SJCRH30 (cell line): ENCODE results near the gene LCE3B. TPM values are rescaled to one million over a fixed set of nuclear protein-coding genes. Genes with fewer than 3 reads are reported as not detected.

Experiments used
- DNase-seq, 2 experiments: peaks; one replicate each; pipeline ENCODE4 v3.0.0-alpha.2; 2015 to 2020
- H3K27ac ChIP-seq: fragments of 250-450 bp; sonication (Bioruptor Pico); 2 replicates; pipeline ENCODE4 v1.5.1; 2020; ENCODE audit warnings: mild to moderate bottlenecking, moderate library complexity
- H3K27me3 ChIP-seq: fragments of 250-450 bp; sonication (Bioruptor Pico); 2 replicates; pipeline ENCODE4 v1.5.1; 2020; ENCODE audit warnings: mild to moderate bottlenecking, moderate library complexity
- H3K36me3 ChIP-seq: fragments of 250-450 bp; sonication (Bioruptor Pico); 2 replicates; pipeline ENCODE4 v1.5.1; 2020; ENCODE audit warnings: mild to moderate bottlenecking, moderate library complexity
- H3K4me1 ChIP-seq: fragments of 250-450 bp; sonication (Bioruptor Pico); 2 replicates; pipeline ENCODE4 v1.5.1; 2020; ENCODE audit warnings: mild to moderate bottlenecking, moderate library complexity
- H3K4me3 ChIP-seq: fragments of 250-450 bp; sonication (Bioruptor Pico); 2 replicates; pipeline ENCODE4 v1.5.1; 2020; ENCODE audit warnings: mild to moderate bottlenecking, moderate library complexity
- H3K9me3 ChIP-seq: fragments of 250-450 bp; sonication (Bioruptor Pico); replicated peaks from 2 replicates; pipeline ENCODE4 v1.5.1; 2020; ENCODE audit warnings: mild to moderate bottlenecking, moderate library complexity
- total RNA-seq: library from RNA; depleted of rRNA; stranded (reverse); fragments of >200 nt; shearing (Covaris generic); gene quantifications from 2 replicates; pipeline ENCODE4 v1.2.3, GENCODE V29; 2014; rRNA removed

Gene LCE3B
- total RNA-seq, 1 experiment from 2014 or later, result not detected

- no peaks in the 10 kb centered on the region for H3K27me3 ChIP-seq
- H3K4me1 ChIP-seq, result no peaks in the 10 kb centered on the region
- DNase-seq, result no peak
- no peaks in the 10 kb centered on the region for H3K36me3 ChIP-seq
- H3K4me3 ChIP-seq, result no peak overlapping the region
- H3K9me3 ChIP-seq, result no peaks in the 10 kb centered on the region
- H3K27ac ChIP-seq, result no peak overlapping the region
These were observed 17.0 kb downstream of the LCE3B start for GRCh38 chr1:152630596-152630995.

- Histone ChIP-seq H3K4me1 (no peaks in the 10 kb centered on the region), H3K36me3 (no peaks in the 10 kb centered on the region), H3K9me3 (no peaks in the 10 kb centered on the region), H3K27ac (no peak overlapping the region), H3K27me3 (no peaks in the 10 kb centered on the region), H3K4me3 (no peak overlapping the region)
- DNase-seq, result peak in 1 of 2 experiments; percentile 10
These were observed 26.7 kb downstream of the LCE3B start for GRCh38 chr1:152640351-152640750.

- Histone ChIP-seq H3K27ac (no peak overlapping the region), H3K4me3 (no peak overlapping the region), H3K36me3 (no peaks in the 10 kb centered on the region), H3K9me3 (no peaks in the 10 kb centered on the region), H3K4me1 (no peaks in the 10 kb centered on the region), H3K27me3 (no peaks in the 10 kb centered on the region)
- no peak for DNase-seq
These were observed 30.3 kb downstream of the LCE3B start for GRCh38 chr1:152643945-152644344.

- no peak for DNase-seq
- H3K27me3 ChIP-seq, result no peaks in the 10 kb centered on the region
- no peaks in the 10 kb centered on the region for H3K4me1 ChIP-seq
- H3K9me3 ChIP-seq, result no peaks in the 10 kb centered on the region
- H3K27ac ChIP-seq, result no peak overlapping the region
- H3K4me3 ChIP-seq, result no peak overlapping the region
- no peaks in the 10 kb centered on the region for H3K36me3 ChIP-seq
These were observed 31.5 kb downstream of the LCE3B start for GRCh38 chr1:152645146-152645545.

GRCh38 chr1:152646656-152647055, 33.0 kb downstream of the LCE3B start:
- 0 out of 2 replicates have a peak, but pooled peaks cover 3% of the 10 kb centered on the region for H3K27me3 ChIP-seq
- no peaks in the 10 kb centered on the region for H3K9me3 ChIP-seq
- H3K4me3 ChIP-seq, result no peak overlapping the region
- H3K27ac ChIP-seq, result no peak overlapping the region
- H3K36me3 ChIP-seq, result no peaks in the 10 kb centered on the region
- no peaks in the 10 kb centered on the region for H3K4me1 ChIP-seq
- no peak for DNase-seq

GRCh38 chr1:152654110-152654509, 40.5 kb downstream of the LCE3B start:
- H3K4me3 ChIP-seq, result no peak overlapping the region
- no peak overlapping the region for H3K27ac ChIP-seq
- peak; percentile 49 to 76 for DNase-seq
- 0 out of 2 replicates have a peak, but pooled peaks cover 3% of the 10 kb centered on the region for H3K27me3 ChIP-seq
- H3K4me1 ChIP-seq, result no peaks in the 10 kb centered on the region
- no peaks in the 10 kb centered on the region for H3K9me3 ChIP-seq
- H3K36me3 ChIP-seq, result no peaks in the 10 kb centered on the region

GRCh38 chr1:152656459-152656858, 42.8 kb downstream of the LCE3B start:
- H3K27ac ChIP-seq, result no peak overlapping the region
- no peaks in the 10 kb centered on the region for H3K36me3 ChIP-seq
- H3K9me3 ChIP-seq, result no peaks in the 10 kb centered on the region
- no peak for DNase-seq
- H3K4me3 ChIP-seq, result no peak overlapping the region
- no peaks in the 10 kb centered on the region for H3K4me1 ChIP-seq
- H3K27me3 ChIP-seq, result no peaks in the 10 kb centered on the region

- H3K4me3 ChIP-seq, result no peak overlapping the region
- no peaks in the 10 kb centered on the region for H3K9me3 ChIP-seq
- DNase-seq, result no peak
- no peaks in the 10 kb centered on the region for H3K36me3 ChIP-seq
- H3K4me1 ChIP-seq, result no peaks in the 10 kb centered on the region
- no peaks in the 10 kb centered on the region for H3K27me3 ChIP-seq
- H3K27ac ChIP-seq, result no peak overlapping the region
These were observed 44.1 kb downstream of the LCE3B start for GRCh38 chr1:152657677-152658076.

- no peak overlapping the region for H3K4me3 ChIP-seq
- H3K27ac ChIP-seq, result no peak overlapping the region
- H3K27me3 ChIP-seq, result no peaks in the 10 kb centered on the region
- H3K36me3 ChIP-seq, result no peaks in the 10 kb centered on the region
- no peak for DNase-seq
- H3K9me3 ChIP-seq, result no peaks in the 10 kb centered on the region
- no peaks in the 10 kb centered on the region for H3K4me1 ChIP-seq
These were observed 45.0 kb downstream of the LCE3B start for GRCh38 chr1:152658649-152659048.

- no peaks in the 10 kb centered on the region for H3K36me3 ChIP-seq
- no peak for DNase-seq
- H3K27me3 ChIP-seq, result no peaks in the 10 kb centered on the region
- no peaks in the 10 kb centered on the region for H3K9me3 ChIP-seq
- no peak within 1 kb of the TSS for H3K4me3 ChIP-seq
- no peak within 1 kb of the TSS for H3K27ac ChIP-seq
- no peaks in the 10 kb centered on the region for H3K4me1 ChIP-seq
These were observed 49.5 kb downstream of the LCE3B start, which contains the start of gene LCE2D for GRCh38 chr1:152663098-152663497. TSS of gene LCE2D (plus strand) at chr1:152663380. CDS start at chr1:152664106, 726 bp downstream.

Other genes starting within 250 kb of the LCE3B start
- not detected in 2 replicates for gene CRNN, start 199.5 kb upstream of the LCE3B start, total RNA-seq
- gene LCE5A, start 103.0 kb upstream of the LCE3B start, total RNA-seq, result not detected in 2 replicates
- gene CRCT1, start 99.3 kb upstream of the LCE3B start, total RNA-seq, result not detected in 2 replicates
- not detected in 2 replicates for gene LCE3E, start 47.0 kb upstream of the LCE3B start, total RNA-seq
- not detected in 2 replicates for gene LCE3D, start 33.3 kb upstream of the LCE3B start, total RNA-seq
- gene LCE3C, start 13.6 kb upstream of the LCE3B start, total RNA-seq, result not detected in 2 replicates
- not detected in 2 replicates for gene LCE3A, start 9.3 kb downstream of the LCE3B start, total RNA-seq
- not detected in 2 replicates for gene LCE2D, start 49.6 kb downstream of the LCE3B start, total RNA-seq
- gene LCE2C, start 61.5 kb downstream of the LCE3B start, total RNA-seq, result not detected in 2 replicates
- gene LCE2B, start 72.3 kb downstream of the LCE3B start, total RNA-seq, result not detected in 2 replicates
- not detected in 2 replicates for gene LCE2A, start 84.5 kb downstream of the LCE3B start, total RNA-seq
- gene LCE4A, start 94.3 kb downstream of the LCE3B start, total RNA-seq, result not detected in 2 replicates
- not detected in 2 replicates for gene KPRP, start 144.2 kb downstream of the LCE3B start, total RNA-seq
- gene LCE1F, start 161.3 kb downstream of the LCE3B start, total RNA-seq, result not detected in 2 replicates
- not detected in 2 replicates for gene LCE1E, start 172.4 kb downstream of the LCE3B start, total RNA-seq
- not detected in 2 replicates for gene LCE1D, start 182.9 kb downstream of the LCE3B start, total RNA-seq
- gene LCE1C, start 192.8 kb downstream of the LCE3B start, total RNA-seq, result not detected in 2 replicates
- not detected in 2 replicates for gene LCE1B, start 198.2 kb downstream of the LCE3B start, total RNA-seq
- gene LCE1A, start 213.7 kb downstream of the LCE3B start, total RNA-seq, result not detected in 2 replicates
- not detected in 2 replicates for gene LCE6A, start 229.0 kb downstream of the LCE3B start, total RNA-seq
- gene LCE7A, start 246.2 kb downstream of the LCE3B start, total RNA-seq, result not detected in 2 replicates